ENCODE data around the gene NTM.

DNA sequence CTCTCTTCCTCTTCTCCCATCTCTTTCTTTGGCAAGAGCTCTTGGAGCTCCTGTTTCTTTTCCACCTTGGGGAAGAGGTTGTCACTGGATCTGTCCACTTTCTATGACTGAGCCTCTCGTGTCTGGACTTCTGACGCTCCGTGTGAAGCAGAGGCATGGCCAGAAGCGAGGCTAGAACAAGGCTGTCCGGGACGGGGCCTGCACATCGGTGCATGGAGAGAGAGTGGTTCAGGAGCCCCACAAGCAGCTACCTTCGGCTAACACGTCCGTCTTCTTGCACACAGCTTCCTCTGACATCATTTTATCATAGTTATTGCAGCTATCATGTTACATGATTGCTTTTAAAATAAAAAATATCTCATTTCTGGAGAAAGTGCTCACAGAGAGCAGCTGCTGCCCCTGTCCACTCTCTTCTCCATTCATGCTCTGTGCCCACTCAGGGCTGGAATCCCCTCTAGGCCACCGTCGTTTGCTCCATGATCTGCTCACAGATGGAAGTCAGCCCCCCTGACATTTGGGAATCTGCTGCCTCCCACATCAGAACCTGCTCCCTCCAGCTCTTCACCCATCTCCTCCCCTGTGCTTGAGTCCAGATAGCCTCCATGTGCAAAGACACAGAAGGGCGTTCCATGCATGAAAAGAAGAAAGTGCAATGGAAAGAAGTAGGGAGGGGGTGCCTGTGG, 308.4 kb downstream of the NTM start:
- TF ChIP-seq SP1 (IDR thresholded peaks at IDR 0.05) (no peak), NFRKB (IDR thresholded peaks at IDR 0.05) (no peak), SUZ12 (IDR thresholded peaks at IDR 0.05) (no peak), FOXA1 (IDR thresholded peaks at IDR 0.05) (no peak), ARNT (IDR thresholded peaks at IDR 0.05) (no peak)
